Fibroblast of skin of abdomen (primary cell): ENCODE data around the gene HPCAL4.
A peak's percentile ranks its signal among the peaks of the same experiment; 100 is the strongest.

Experiments used
- DNase-seq: peaks from one replicate; pipeline ENCODE4 v3.0.0-alpha.2; 2013

Gene HPCAL4

DNA sequence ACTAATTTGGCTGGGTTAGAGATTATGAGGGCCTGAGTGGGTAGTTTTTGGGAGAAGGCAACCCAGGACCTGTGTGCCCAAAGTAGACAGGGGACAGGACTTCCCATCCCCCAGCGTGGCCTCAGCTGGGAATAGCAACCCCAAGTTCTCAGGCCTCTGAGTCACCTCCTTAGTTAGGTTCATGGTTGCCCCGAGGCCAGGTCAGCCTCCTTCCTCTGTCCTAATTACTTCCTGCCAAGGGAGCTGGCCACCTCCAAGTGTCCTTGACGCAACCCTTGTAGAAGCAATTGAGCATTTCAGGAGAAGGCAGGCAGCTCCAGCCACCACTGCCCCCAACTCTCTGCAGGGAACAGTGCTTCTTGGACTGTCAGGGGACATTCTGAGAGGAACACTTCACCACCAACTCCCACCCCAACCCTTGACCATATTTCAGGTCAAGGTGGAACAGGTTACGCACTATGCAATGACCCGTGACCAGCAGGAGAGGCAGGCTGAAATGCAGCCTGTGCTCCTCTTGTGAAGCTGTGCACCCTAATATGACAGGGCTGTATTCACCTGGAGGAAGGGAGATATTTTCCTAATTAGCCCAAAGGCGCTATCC lies 14.2 kb downstream of the HPCAL4 start:
- DNase-seq: no peak

DNA sequence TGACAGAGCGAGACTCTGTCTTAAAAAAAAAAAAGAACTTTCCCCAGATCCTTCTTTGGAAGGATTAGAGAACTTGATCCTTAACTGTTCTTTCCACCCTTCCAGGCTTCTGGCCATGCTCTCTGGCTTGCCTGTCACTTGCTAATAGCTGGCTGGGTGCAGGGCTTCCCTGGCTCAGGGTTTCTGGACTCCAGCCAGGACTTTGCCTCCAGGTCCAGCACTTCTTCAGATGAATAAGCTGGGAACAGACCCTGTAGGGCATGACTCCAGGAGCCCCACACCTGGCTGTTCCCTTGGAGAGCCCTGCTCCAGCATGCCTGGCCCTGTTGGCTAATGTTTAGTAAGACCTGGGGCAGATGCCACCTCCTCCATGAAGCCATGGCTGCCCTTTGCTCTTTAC lies 16.0 kb downstream of the HPCAL4 start:
- no peak for DNase-seq

DNA sequence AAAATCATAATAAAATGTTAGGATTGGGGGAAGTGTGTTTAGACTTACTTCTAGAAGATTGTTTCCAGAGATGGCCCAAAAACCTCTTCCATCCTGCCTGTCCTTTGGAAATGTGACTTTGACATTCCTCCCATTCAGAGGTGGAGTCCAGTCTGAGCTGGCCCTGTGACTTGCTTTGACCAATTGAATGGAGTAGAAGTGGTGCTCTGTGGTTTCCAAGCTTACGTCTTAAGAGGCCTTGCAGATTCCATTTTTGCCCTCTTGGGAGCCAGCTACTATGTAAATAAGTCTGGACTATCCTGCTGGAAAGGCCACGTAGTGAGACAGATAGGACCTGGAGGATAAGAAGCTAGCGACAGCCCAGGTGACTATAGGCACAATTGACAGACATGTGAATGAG lies 18.0 kb downstream of the HPCAL4 start:
- no peak for DNase-seq

DNA sequence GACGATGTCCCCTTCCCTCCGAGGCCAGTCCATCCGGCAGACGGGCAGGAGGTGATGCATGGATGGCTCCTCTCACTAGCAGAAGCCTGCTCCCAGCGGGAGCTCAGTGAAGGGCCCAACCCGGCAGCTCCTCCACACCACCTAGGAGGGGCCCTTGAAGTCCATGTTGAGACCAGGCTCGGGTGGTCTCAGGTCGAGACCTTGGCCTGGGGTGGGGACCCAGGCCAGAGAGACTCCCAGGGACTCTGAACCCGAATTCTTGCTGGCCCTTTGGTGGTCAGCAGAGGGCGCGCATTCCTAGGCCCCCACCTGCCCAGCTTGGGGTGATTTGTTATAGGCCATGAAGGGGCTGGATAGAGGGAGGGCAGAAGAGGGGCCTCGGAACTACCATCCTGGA lies 18.7 kb downstream of the HPCAL4 start:
- no peak for DNase-seq

DNA sequence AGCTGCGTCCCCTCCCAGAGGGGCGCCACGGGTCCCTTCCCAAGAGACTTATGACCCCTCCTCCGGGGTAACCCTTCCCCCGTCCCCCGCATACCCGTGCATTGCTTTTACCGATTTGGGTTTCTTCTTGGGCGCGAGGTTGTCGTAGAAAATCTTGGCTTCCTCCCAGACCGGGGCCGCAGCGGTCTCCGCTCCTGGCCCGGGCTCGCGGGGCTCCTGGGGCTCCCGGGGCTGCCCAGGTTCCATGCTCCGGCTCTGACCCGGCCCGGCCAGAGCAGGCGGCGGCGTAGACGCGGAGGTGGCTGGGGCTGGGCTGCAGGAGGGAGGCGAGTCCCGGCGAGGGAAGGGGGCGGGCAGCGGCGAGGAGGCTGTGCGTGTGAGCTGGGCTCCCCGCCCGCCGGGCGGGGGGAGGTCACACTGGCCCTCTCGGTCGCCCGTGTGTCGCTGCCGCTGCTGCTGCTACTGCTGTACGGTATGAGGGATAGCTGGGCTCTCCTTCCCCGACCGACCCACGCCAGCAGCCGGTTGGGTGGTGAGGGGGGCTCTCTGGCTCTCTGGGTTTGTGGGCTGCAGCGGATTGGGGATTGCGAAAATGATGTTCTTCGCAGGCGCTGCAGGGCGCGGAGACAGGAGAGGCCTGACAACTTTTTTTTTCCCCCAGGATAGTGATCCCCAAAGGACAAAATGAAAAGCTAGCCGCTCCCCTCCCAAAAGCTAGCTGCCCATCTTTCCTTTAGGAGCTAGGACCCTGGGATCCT lies 19.3 kb downstream of the HPCAL4 start, which contains the start of gene NT5C1A:
NT5C1A (minus strand) TSS at position 315 of the 758 bp plus-strand sequence; CDS start at position 246, 69 bp downstream.
- no peak for DNase-seq

DNA sequence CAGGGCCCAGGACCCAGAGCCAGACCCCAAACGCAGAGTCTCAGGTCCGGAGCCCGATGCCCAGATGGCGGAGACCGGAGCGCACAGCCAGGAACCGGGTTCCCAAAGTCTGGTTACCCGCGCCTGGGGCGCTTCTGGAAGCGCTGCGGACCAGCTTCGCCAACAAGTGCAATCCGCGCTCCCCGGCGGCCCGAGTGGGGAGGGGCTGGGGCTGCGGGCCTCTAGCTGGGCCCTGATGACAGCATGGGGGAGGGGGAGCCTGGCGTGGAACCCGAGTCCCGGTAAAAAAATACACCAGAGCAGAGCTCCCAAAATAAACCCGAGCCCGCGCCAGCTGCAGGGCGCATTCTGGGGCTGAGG lies 19.8 kb downstream of the HPCAL4 start:
- DNase-seq: no peak

DNA sequence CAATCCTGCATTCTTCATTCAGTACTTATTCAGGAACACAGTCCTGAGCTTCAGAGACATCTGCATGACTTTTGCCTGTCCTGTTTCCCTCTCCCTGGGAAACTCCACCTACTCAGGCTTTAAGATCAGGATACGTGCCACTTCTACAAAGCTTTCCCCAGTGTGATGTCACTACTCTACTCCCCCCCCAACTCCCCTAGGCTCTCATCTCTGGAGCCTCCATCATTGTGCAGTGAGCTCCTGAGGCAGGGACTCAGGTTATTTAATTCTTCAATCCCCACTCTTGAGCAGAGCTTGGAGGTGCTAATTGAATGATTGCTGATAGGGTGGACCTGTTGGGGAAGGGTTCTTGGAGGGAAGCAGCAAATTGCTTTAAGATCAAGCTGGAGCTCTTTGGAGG lies 20.5 kb downstream of the HPCAL4 start:
- no peak for DNase-seq

DNA sequence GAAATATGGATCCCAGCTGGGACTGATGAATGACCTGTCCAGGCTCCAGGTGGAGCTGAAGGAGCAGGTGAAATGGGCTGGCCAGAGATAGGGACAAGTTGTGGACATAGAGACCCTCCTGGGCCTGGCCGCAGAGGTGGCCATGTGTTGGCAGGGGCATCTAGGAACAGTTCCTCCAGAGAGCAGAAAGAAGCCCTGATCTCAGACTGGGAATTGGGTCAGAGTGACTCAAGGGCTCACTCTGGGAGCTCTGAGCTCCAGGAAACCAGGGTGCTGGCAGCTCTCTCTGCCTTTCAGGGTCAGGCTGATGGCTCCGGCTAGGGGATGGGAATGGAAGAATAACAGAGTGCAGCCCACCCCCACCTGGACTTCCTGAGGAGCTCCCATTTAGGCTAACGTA lies 22.3 kb downstream of the HPCAL4 start:
- no peak for DNase-seq

DNA sequence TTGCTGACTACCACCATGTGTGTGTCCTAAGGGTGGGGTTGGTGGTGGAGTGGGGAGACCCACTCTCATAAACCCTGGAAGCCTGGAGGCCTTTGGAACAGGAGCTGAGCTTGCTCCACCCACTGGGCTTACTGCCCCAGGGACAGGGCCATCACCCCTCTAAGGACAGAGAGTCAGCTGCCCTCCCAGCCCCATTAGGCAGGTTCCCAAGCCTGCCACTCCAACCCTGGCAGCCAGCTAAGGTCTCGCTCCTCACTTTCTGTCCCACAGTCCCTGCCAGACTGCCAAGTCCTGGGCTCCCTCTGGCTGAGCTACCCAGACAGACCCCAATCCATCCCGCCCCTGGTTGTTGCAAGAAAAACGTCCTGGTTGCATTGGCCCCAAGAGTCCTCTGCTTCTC lies 23.1 kb downstream of the HPCAL4 start:
- DNase-seq: no peak

DNA sequence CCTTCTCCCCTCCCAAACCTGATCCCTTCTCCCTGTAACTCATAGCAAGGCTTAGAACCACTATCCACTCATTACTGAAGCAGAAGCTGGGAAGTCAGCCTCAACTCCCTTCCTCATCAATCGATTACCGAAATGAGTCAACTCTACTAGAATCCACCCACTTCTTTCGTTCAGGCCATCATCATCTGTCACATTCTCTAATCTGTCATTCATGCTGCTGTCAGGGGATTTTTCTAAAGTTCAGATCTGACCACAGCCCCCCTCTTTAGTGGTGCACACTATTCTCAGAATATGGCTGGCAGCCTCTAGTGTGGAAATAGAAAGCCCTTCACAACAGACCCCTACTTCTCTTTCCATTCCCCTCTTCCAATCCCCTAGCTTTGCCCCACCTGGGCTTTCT lies 24.5 kb downstream of the HPCAL4 start:
- no peak for DNase-seq

DNA sequence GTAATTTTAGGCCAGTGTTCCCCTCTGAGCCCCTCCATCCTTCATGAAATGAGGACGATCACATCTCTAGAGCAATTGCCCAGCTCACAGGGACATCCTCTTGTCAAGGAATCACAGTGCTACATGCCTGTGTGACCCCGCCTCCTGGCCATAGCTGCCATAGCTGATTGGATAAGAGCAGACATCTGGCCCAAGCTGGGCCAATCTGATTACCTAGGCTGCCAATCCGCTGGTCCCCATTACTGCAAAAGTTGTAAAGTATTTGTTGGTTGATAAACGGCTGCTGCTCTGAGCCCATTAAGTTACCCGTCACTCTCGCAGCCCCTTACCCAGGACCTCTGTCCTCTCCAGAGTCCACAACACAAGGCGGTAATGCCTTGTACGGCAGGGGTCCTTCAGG lies 27.7 kb downstream of the HPCAL4 start:
- no peak for DNase-seq

DNA sequence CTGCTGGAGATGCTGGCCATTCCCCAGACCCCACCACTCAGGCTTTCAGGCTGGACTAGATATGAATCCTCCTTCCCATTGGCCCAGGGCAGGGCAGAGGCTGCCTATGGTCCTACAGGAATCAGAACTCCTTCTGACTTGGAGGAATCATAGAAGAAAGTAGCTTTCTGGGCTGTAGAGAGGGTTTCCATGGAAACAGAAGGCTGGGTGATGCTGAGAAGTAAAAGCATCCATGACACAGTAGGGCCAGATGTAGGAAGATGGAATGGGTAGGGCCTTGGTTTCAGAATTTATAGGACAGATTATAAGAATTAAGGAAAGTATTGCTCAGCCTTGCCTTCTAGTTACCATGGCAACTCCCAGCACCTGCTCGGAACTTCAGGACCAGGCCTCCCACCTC lies 28.4 kb downstream of the HPCAL4 start:
- DNase-seq: no peak

DNA sequence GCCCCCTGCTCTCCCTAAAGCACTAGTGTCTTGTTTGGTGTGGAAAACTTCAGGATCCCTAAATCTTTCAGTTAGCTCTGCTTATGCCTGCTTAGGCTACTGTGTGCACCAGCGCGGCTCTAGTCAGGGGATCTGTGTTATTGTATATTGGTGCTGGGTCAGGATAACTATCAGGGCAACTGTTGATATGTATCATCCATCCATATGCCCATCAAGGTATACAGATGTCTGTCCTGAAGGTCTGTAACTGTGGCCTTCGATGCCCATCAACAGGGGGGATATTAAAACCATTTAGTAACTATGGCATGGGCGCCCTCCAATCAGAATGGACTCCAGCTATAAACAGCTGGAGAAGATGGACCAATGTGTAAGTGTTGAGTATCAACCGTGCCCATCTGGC lies 31.7 kb downstream of the HPCAL4 start:
- no peak for DNase-seq

DNA sequence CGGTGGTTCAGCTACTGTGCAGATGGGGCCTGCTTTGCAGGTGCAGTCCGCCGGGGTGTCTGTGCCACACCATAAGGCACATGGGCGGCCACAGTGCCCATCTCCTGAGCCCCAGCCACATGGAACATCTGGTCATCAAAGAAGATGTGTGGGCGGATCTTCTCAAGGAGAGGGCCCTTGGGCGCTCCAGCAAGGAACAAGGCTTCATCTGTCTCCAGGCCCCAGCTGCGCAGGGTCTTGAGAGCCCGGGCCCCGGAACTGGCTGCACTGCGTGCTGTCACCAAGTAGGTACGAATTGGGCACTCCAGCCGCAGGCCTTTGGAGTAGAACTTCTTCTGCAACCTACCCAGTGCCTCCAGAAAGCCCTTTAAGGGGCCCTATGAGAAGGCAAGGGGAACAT lies 32.1 kb downstream of the HPCAL4 start:
- no peak for DNase-seq

DNA sequence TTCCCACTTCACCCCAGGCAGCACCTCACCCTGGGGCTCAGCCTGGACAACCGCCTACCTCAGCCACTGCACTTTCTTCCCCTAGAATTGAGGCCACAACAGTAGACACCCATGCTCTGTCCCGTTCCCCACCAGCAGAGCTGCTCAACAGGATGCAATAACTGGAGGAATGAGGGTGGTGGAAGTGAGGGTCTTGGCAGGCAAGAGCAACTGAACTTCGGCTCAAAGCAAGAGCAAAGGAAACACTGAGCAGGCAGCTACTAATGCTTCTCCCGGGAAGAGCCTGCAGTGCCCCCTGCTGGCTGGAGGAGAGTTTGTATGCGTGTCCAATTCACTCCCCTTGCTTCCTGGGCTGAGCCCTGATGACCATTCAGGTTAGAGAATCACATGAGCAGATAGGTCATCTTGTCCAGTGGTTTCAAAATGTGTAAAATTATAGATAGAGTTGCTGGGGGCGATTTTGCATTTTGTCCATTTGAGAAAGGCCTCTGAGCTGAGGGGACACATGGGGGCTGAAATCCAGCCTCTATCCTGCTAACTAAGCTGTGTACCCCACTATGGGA lies 33.2 kb downstream of the HPCAL4 start:
- DNase-seq: peak; percentile 57

DNA sequence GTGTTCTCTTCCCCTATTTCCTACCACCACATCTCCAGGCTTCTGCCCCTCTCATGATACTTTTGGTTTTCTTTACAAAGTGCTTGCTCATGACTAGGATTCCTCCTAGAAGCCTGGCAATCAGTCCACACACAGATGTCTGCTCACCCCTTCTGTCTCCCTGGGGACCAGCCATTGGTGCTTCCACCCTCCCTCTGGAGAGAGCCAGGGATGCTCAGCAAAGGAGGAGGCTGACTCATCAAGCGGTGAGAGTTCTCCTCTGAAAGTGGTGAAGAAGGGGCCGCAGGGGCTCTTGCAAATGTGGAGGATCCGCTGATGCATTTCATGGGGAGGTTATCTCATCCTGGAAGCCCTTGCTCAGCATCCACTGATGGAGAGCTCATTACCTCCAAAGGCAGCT lies 33.8 kb downstream of the HPCAL4 start:
- peak; percentile 46 for DNase-seq

DNA sequence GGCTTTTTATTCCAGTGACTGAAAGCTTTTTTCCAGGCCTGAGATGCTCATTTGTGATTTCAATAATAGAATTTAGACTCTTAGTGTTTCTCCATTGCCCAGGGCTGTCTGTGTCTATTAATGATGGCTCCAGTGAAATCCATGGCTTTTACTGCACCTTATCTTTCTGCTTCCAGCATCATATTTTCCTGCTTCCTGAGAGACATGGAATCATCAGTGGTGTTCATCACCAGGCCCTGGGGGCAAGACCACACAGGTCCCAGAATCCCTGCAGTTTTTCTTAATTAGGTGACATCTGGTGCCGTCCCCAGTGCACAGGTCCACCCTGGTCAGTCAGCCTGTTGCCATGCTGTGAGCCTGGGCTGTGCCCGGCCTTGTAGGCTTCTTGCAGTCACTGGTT lies 34.8 kb downstream of the HPCAL4 start:
- DNase-seq: no peak

DNA sequence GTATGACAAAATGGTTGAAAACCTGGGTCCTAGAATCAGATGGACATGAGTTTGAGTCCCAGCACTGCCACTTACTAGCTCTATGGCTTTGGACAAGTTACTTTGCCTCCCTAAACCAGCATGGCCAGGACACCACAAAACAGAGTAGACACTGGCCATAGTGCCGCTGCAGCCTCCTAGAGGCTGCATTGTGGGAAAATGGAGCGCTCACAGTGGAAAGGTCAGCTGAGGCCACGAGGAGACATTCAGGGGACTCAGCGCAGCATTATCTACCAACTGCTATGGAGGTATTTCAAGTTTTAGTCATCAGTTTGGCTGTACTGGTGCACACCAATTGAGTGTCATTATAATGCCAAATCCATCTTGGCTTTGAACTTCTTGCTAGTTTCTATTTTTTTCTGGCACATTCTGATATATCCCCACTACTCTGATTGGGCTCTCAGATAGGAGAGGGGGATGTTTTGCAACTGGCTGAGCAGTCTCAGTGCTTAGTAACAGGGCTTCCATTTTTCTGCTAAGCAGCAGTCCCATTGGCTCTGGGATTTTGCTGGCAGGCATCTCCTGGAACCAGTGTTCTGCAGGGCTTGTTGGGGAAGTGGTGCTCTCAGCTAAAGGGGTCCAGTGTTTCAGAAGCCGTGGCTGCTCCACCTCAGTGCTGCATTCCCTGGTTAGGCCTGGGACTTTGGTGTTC lies 35.5 kb downstream of the HPCAL4 start:
- no peak for DNase-seq

DNA sequence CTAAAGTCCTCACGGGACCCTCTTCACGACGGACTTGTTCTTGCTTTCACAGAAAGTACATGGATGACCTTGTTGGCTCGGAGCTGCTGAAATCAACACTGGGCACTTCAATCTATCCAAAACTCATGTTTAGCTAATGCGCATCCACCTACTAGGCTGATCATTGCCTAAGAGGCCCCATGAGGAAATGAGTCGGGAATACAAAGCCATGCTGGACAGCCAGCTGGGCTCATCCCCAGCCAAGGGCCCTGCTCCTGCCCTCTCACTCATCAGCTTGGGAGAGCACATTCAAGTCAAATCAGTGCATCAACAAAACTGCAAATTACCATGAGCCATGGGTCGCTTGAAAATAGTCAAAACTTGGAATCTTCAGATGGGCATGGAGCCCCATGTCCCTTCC lies 36.9 kb downstream of the HPCAL4 start:
- no peak for DNase-seq

DNA sequence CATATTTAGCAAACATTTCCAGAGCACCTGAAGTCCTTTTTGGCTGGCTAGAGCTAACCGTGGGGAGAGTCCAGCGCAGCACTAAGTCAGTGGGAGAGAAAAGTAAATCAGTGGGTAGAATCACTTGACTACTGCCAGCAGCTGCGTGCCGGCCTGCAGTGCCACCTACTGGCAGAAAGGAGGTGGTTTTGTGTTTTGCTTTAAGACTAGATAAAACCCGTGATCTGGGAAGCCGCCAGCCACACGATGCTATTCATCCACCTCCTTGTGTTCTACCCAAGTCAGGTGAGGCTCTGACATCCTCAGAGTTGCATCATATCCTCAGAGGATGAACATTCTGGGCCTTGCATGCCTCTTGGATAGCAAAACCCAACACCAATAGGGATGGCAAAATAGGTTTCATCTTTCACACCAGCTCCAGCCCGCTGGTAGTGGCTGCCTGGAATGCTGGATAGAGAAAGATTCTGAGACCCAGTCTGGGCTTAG lies 37.6 kb downstream of the HPCAL4 start:
- peak; percentile 64 for DNase-seq

DNA sequence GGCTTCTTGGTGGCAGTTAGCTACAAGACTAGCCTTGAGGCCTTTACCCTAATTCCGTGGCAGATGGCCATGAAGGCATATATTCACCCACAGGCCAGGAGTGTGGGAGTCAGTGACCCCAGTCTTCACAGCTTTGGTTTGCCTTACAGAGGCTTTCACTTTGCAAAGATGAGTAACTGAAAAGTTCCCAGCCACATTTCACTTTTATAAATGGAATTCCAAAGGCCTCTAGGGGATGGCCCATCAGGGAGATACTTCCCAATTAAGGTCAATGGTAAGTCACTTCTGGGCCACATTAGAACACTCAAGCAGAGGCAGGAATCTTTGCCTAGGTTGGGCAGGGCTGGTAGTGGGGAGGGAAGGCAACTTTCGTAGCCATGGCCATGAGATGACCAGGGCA lies 38.7 kb downstream of the HPCAL4 start:
- DNase-seq: no peak

DNA sequence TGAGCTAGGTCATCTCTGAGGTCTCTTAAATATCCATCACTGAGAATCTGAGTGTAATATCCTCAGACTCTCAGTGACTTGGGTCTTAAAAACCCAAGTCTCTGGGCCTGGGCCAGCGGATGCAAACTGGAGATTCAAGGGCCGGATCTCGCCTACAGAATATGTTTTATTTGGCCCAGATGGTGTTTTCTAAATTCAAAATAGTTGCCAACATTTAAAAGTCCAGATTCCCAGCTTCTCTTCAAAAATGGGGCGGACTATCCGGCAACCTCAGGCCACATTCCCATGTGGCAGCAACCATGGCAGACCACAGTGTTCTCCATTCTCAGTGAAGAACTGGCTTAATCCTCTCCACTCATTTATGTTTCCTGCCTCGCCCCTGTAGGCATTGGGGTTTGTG lies 39.1 kb downstream of the HPCAL4 start:
- DNase-seq: no peak

DNA sequence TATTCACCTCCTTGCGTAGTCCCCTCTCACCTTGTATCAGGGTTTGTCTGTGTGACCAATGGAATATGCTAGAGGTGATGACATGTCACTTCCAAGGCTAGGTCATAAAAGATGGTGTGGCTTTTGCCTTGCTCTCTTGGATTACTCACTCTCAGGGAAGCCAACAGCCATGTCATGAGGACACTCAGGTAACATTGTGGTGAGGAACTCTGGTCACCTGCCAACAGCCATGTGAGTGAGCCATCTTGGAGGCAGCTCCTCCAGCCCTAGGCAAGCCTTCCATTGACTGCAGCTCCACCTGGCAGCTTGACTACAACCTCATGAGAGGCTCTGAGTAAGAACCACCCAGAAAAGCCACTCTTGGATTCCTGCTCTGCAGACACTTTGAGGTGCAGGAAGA lies 40.8 kb downstream of the HPCAL4 start:
- DNase-seq: no peak
